DMS 273 (cell line): ENCODE measurements around the gene MEGF9.
"Not testable (repeated sequence)": the region's sequence is repeated elsewhere in the genome, so short reads cannot be mapped to it uniquely, and the experiment has no call there.

ENCODE experiments used
- DNase-seq: peaks from one replicate; lab custom pipeline; 2025; ENCODE audit not compliant: unreplicated experiment; lab: John Stamatoyannopoulos, UW

The MEGF9 gene

DNA sequence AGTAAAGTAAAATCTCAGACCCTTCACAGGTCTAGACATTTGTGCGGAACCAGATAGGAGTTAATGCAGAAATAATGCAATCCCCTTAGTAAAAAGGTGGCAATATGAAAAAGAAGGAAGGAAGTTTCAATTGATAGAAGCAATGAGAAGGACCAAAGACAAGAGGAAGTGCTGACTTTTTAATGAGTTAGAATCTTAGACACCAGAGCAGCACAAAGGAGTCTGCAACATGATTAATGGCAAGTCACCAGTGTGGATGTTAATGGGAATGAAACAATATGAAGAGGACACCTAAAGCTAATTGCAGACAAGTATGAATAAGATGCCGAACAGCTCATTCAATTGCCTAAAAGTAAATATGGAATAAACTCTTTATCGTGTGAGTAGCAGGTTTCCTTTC, 50.9 kb downstream of the MEGF9 start:
- no peak for DNase-seq

DNA sequence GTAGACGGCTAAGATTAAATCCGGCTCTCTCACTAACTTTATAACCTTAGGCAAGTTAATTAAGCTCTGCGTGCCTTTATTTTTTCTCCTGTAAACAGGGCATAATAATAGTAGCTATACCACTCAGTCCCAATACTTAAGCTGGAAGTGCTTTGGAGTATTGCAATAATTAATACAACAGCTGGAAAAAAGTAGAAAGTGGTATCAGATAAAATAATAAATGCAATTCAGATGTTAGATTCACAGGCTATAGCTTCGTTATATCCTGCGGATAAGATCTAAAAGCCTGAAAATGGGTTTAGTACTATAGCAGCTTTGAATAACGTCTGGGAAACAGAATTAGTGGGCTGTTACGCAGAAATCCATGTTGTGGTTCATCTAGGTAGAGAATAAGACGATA, 51.8 kb downstream of the MEGF9 start:
- DNase-seq: no peak

GRCh38 chr9:120659676-120660075, 54.6 kb downstream of the MEGF9 start:
- no peak for DNase-seq

GRCh38 chr9:120659209-120659608, 55.1 kb downstream of the MEGF9 start:
- DNase-seq: no peak

- no peak for DNase-seq
Measured at GRCh38 chr9:120655005-120655622, 59.2 kb downstream of the MEGF9 start.

GRCh38 chr9:120654272-120654671, 60.0 kb downstream of the MEGF9 start:
- no peak for DNase-seq

DNA sequence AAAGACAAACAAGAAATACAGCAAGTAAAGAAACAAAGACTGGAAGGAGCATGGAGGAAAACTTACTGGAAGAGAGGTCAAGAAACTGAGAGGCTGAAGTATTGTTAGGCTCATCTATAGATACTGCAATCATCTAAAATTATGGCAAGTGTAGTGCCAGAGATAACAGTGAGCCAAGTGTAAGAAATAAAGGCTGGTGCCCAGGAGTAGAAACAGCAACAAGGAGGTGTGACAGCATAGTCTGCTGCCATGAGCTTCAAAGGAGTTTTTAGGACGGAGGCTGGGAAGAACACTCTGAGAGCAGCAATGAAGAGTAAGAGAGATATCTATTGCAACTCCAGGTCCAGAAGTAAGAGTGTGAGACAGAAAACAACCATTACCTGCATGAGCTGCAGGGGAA, 60.5 kb downstream of the MEGF9 start:
- no peak for DNase-seq

- no peak for DNase-seq
Measured at GRCh38 chr9:120652934-120653333, 61.3 kb downstream of the MEGF9 start.

DNA sequence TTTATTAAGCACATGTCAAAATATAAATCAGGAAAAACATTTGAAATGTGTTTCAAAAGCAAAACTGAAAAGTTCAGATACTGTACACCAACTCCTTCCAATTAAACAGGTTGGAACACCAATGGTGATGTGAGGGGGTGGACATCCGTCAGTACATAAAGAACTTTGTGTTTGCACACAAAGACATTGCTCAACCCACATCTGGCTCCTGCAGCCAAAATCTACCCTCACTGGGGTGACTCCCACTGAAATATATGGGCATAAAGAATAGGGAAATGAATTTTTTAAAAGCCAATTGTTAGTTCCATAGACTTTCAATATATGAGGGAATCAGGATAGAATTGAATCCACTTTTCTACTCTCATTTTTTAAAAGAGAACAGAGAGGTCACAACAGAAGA, 63.9 kb downstream of the MEGF9 start:
- no peak for DNase-seq

GRCh38 chr9:120648581-120649197, 65.6 kb downstream of the MEGF9 start:
- DNase-seq: no peak

- DNase-seq: no peak
Measured at GRCh38 chr9:120646948-120647347, 67.3 kb downstream of the MEGF9 start.

DNA sequence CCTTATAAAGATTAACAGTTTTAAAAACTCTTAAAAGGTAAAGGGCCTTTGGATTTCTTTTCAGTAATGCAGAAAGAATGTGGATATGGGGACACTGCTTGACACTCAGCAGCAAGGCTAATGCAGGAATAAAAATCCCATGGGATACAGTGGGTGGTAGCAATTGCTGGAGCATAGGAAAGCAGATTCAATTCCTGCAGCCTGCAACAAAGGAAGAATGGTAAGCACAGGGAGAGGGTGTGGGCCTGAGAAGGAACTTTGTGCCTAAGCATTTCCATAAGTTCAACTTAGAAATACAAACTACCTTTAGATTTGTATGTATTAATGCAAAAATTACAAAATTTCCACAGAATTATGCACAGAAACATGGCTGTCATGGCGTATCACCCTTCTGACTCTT, 68.5 kb downstream of the MEGF9 start:
- DNase-seq: no peak

GRCh38 chr9:120643061-120643460, 71.2 kb downstream of the MEGF9 start:
- no peak for DNase-seq

DNA sequence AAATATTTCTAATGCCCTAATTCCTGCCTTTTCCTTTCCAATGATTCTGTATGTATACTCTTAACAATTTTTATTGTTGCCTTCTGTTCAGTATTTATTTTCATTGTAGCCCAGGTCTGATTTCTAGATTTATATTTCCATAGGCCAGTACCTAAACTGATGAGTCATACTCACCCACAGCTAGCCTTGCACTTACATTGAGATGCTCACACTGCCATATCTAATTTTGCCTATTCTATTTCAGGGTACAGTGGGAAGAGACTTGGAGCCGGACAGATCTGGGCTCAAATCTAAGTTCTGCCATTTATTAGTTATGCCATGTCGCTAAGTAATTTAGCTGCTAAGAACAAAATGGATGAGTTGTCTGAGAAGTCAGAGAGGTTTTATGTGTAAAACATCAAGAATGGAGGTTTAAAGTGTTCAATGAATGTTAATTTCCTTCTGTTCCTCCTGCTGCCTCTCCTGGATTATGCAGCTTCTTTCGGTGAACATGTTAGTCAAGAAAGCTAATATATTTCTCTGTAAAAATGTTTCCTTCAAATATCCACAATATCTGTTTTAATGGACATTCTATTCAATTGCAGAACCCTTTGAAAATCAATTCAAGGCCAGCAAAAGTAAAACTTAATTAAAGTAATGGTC, 72.0 kb downstream of the MEGF9 start:
- DNase-seq: no peak

DNA sequence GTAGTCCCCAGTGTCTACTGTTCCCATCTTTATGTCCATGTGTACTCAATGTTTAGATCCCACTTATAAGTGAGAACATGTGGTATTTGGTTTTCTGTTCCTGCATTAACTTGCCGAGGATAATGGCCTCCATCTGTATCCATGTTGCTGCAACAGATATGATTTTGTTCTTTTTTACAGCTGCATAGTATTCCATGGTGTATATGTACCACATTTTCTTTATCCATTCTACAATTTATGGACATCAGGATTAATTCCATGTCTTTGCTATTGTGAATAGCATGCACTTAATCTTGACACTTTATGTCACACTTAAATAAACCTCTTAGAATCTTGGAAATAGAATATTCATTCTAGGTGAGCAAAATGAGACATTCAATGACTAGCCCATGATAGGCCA, 73.4 kb downstream of the MEGF9 start:
- DNase-seq: not testable (repeated sequence)

GRCh38 chr9:120640380-120640779, 73.9 kb downstream of the MEGF9 start:
- no peak for DNase-seq

DNA sequence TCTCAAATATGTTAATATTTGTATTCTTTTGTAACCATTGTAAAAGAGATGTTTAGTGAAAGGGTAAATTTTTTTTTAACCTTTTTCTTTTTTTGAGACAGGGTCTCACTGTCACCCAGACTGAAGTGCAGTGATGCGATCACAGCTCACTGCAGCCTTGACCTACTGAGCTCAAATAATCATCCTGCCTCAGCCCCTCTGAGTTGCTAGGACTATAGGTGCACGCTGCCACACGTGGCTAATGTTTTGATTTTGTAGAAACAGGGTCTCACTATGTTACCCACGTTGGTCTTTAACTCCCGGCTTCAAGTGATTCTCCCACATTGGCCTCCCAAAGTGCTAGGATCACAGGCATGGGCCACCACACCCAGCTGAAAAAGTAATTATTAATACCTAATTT, 76.4 kb downstream of the MEGF9 start:
- DNase-seq: no peak

GRCh38 chr9:120636194-120636957, 77.9 kb downstream of the MEGF9 start:
- no peak for DNase-seq

- no peak for DNase-seq
Measured at GRCh38 chr9:120635011-120635410, 79.3 kb downstream of the MEGF9 start.

GRCh38 chr9:120630333-120630732, 83.9 kb downstream of the MEGF9 start:
- no peak for DNase-seq

DNA sequence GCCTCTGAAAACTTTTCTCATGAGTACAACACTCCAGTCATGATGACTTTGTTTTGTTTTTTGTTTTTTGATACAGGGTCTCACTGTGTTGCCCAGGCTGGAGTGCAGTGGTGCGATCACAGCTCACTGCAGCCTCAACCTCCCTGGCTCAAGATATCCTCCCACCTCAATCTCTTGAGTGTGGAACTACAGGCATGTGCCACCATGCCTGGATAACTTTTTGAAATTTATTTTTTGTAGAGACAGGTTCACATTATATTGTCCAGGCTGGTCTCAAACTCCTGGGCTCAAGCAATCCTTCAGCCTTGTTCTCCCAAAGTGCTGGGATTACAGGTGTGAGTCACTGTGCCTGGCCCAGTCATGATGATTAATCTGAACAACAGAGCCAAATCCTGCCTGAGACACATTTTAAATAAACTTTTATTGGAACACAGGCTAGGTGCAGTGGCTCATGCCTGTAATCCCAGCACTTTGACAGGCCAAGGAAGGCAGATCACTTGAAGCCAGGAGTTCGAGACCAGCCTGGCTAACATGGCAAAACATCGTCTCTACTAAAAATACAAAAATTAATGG, 85.3 kb downstream of the MEGF9 start:
- DNase-seq: not testable (repeated sequence)
